ENCODE results near the gene HTR3E.
"Not testable (repeated sequence)": the region's sequence is repeated elsewhere in the genome, so short reads cannot be mapped to it uniquely, and the experiment has no call there.

HTR3E gene

DNA sequence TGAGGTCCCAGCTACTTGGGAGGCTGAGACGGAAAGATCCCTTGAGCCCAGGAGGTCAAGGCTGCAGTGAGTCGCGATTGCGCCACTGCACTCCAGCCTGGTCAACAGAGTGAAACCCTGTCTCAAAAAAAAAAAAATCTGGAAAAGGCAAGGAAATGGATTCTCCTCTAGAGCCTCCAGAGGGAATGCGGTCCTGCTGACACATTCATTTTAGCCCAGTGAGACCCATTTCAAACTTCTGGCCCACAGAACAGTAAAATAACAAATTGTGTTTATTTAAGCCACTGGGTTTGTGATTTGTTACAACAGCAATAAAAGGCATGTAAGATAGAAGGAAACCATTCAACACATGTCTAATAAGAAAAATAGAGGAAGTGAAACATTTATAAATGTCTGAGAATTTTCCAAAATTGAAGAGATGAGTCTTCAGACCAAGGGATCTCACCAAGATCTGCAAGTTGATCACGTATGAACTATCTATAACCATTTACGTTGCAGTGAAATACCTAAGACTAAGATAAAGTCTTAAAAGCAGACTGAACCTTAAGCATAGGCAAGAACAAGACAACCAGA, at the start of gene HTR3E:
Gene HTR3E (plus strand): TSS at position 254 of the 573 bp plus-strand sequence. CDS start 466 bp downstream, outside the sequence.
- Mint-ChIP-seq H3K4me1 (no peaks in the 10 kb centered on the region), H3K9me3 (peaks cover 5% of the 10 kb centered on the region), H3K36me3 (no peaks in the 10 kb centered on the region), H3K4me3 (no peak within 1 kb of the TSS), H3K27ac (no peak within 1 kb of the TSS)
- no peak for ATAC-seq
- no peak for DNase-seq (ENCODE audit: low spot score in 2 of 2)

- ATAC-seq (no peak), DNase-seq (ENCODE audit: low spot score in 2 of 2) (no peak)
- H3K4me3 Mint-ChIP-seq = no peak overlapping the region
- no peaks in the 10 kb centered on the region for H3K9me3 Mint-ChIP-seq
- no peak overlapping the region for H3K27ac Mint-ChIP-seq
- H3K36me3 Mint-ChIP-seq = no peaks in the 10 kb centered on the region
- peaks cover 6% of the 10 kb centered on the region for H3K4me1 Mint-ChIP-seq
These were observed 46.5 kb upstream of the HTR3E start for GRCh38 chr3:184050217-184050847.

DNA sequence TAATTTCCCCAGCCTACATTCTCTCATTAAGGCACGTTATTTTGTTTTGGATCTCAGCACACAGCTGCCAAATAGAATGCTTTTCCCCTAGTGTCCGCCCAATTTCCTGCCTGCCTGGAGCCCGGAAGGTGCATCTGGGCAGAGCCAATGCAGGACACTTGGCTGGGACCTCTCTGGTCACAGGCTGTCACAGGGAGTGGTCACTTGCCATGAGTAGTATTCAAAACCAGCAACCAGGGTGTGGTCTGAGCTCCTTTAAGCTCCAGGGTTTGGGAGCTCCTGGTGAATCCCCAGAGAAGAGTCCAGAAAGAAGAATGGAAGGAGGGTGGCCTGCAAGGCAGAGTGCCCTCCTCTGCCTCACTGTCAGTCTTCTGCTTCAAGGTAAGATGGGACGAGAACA, 44.1 kb upstream of the HTR3E start, which contains the start of gene HTR3C:
Gene HTR3C (plus strand): TSS at position 281 of the 400 bp plus-strand sequence. CDS start 34 bp downstream, at position 315.
- Mint-ChIP-seq H3K4me1 (peaks cover 6% of the 10 kb centered on the region), H3K27ac (no peak within 1 kb of the TSS), H3K9me3 (no peaks in the 10 kb centered on the region), H3K36me3 (no peaks in the 10 kb centered on the region), H3K4me3 (no peak within 1 kb of the TSS)
- DNase-seq (ENCODE audit: low spot score in 2 of 2) (no peak), ATAC-seq (no peak)

DNA sequence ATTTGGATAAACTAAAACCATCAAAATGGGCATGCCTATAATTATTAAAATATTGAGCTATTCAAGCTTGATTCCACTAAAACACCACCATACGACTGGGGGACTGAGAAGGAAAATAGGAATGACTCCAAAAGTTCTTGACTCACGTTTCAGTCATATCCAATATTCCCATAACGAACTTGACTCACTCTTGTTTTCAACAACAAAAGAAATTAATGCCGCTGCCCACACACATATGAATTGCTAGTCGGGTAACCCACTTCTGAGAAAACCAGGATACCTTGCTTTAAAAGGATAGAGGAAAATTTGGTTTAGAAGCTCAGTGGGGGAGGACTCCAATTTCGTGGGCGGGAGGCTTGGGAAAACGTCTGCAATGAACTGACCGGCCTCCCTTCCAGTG, 38.8 kb upstream of the HTR3E start:
- H3K27ac Mint-ChIP-seq = no peak overlapping the region
- no peaks in the 10 kb centered on the region for H3K9me3 Mint-ChIP-seq
- DNase-seq (ENCODE audit: low spot score in 2 of 2) = no peak
- no peak overlapping the region for H3K4me3 Mint-ChIP-seq
- no peaks in the 10 kb centered on the region for H3K4me1 Mint-ChIP-seq
- H3K36me3 Mint-ChIP-seq = no peaks in the 10 kb centered on the region
- ATAC-seq = no peak

GRCh38 chr3:184059424-184059823, 37.4 kb upstream of the HTR3E start:
- Mint-ChIP-seq H3K4me3 (no peak overlapping the region), H3K36me3 (no peaks in the 10 kb centered on the region), H3K27ac (no peak overlapping the region), H3K9me3 (no peaks in the 10 kb centered on the region), H3K4me1 (no peaks in the 10 kb centered on the region)
- ATAC-seq (no peak), DNase-seq (ENCODE audit: low spot score in 2 of 2) (no peak)

DNA sequence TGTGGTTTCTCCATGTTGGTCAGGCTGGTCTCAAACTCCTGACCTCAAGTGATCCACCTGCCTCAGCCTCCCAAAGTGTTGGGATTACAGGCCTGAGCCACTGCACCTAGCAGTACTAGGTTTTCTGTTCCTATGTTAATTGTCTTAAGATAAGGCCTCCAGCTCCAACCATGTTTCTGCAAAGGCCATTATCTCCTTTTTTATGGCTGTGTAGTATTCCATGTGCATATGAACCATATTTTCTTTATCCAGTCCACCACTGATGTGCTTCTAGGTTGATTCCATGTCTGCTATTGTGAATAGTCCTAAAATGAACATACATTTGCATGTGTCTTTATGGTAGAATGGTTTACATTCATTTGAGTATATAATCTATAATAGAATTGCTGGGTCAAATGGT, 34.2 kb upstream of the HTR3E start:
- Mint-ChIP-seq H3K27ac (no peak overlapping the region), H3K4me3 (no peak overlapping the region), H3K4me1 (no peaks in the 10 kb centered on the region), H3K9me3 (no peaks in the 10 kb centered on the region), H3K36me3 (no peaks in the 10 kb centered on the region)
- ATAC-seq = no peak
- DNase-seq (ENCODE audit: low spot score in 2 of 2) = no peak

DNA sequence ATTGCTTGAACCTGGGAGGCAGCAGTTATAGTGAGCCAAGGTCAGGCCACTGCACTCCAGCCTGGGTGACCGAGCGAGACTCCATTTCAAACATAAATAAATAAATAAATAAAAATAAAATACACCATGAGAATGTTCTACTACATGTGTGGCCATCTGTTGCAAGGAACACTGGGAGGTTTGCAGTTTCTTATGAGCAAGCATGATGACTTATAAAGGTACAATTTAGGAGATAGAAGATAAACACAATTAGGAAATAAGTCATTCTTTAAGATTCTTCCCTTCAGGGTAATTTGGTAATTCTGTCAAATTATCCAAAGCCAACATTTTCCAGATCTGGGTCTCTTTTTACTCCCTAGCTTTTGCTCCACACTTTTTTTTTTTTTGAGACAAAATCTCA, 30.7 kb upstream of the HTR3E start:
- Mint-ChIP-seq H3K4me3 (no peak overlapping the region), H3K9me3 (no peaks in the 10 kb centered on the region), H3K27ac (no peak overlapping the region), H3K4me1 (no peaks in the 10 kb centered on the region), H3K36me3 (no peaks in the 10 kb centered on the region)
- no peak for DNase-seq (ENCODE audit: low spot score in 2 of 2)
- no peak for ATAC-seq

DNA sequence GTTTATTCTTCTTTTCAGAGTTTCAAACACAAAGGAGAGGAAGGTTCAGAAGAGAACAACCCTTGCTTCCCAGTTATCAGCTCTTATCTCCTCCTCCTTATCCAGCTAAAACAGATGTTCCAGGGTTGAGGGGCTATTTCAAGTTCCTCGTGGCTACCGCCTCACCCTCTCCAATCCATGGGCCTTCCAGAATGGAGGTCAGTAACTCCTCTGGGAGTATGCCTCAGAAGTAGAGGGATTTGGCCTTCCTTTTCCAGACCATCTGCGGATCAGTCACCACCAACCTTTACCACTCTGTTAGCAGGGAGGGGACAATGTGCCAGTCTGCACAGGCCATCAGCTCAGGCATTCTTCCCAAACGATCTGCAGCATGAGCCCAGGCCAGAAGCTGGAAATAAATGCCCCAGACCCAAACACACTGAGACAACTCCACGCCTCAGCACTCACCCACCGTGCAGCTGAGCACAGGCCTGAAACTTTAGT, 29.2 kb upstream of the HTR3E start:
- Mint-ChIP-seq H3K9me3 (no peaks in the 10 kb centered on the region), H3K4me1 (no peaks in the 10 kb centered on the region), H3K4me3 (no peak overlapping the region), H3K27ac (no peak overlapping the region), H3K36me3 (no peaks in the 10 kb centered on the region)
- ATAC-seq = no peak
- DNase-seq (ENCODE audit: low spot score in 2 of 2) = no peak

DNA sequence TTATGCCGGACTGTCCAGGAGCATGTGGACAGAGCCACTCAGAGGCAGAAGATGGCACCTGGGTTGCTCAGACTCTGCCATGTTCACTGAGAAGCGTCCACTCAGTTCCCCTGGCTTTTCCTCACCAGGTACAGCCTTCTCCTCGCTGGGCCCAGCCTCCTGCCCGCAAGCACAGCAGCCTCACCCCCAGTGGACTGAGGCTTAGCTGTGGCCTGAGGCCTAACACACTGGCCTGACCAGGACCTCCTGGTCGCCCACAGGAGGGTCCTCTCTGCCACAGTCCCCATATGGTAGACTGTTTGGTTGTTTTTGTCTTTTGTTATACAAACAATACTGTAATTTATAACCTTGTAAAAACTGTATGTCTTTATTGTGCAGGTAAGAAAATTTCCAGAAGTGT, 28.5 kb upstream of the HTR3E start:
- ATAC-seq = no peak
- Mint-ChIP-seq H3K9me3 (no peaks in the 10 kb centered on the region), H3K4me1 (no peaks in the 10 kb centered on the region), H3K4me3 (no peak overlapping the region), H3K36me3 (no peaks in the 10 kb centered on the region), H3K27ac (no peak overlapping the region)
- no peak for DNase-seq (ENCODE audit: low spot score in 2 of 2)

GRCh38 chr3:184071142-184071541, 25.7 kb upstream of the HTR3E start:
- not testable (repeated sequence) for H3K27ac Mint-ChIP-seq; H3K9me3 Mint-ChIP-seq; ATAC-seq; H3K4me1 Mint-ChIP-seq; H3K36me3 Mint-ChIP-seq; DNase-seq (ENCODE audit: low spot score in 2 of 2); H3K4me3 Mint-ChIP-seq

GRCh38 chr3:184073621-184074020, 23.2 kb upstream of the HTR3E start:
- Mint-ChIP-seq H3K9me3 (no peaks in the 10 kb centered on the region), H3K27ac (no peak overlapping the region), H3K4me1 (no peaks in the 10 kb centered on the region), H3K36me3 (no peaks in the 10 kb centered on the region), H3K4me3 (no peak overlapping the region)
- ATAC-seq (no peak), DNase-seq (ENCODE audit: low spot score in 2 of 2) (no peak)

DNA sequence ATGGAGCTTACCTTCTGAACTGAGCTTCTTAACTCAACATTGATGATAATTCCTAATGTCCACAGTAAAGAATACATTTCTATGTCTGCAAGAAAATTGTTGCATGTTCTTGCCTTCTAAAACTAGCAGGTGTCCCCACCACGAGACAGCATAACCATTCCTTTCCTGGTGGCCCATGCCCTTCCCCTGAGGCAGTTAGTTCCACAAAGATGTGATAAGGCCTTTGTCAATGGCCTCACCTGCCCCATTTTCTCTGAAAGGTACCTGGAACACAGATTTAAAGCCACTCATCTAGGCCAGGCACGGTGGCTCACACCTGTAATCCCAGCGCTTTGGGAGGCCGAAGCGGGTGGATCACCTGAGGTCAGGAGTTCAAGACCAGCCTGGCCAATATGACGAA, 21.0 kb upstream of the HTR3E start:
- DNase-seq (ENCODE audit: low spot score in 2 of 2) (no peak), ATAC-seq (no peak)
- Mint-ChIP-seq H3K4me3 (no peak overlapping the region), H3K4me1 (no peaks in the 10 kb centered on the region), H3K27ac (no peak overlapping the region), H3K36me3 (no peaks in the 10 kb centered on the region), H3K9me3 (no peaks in the 10 kb centered on the region)

- Mint-ChIP-seq H3K27ac (no peak overlapping the region), H3K36me3 (no peaks in the 10 kb centered on the region), H3K4me3 (no peak overlapping the region), H3K9me3 (no peaks in the 10 kb centered on the region), H3K4me1 (no peaks in the 10 kb centered on the region)
- ATAC-seq (no peak), DNase-seq (ENCODE audit: low spot score in 2 of 2) (no peak)
These were observed 19.0 kb upstream of the HTR3E start for GRCh38 chr3:184077881-184078280.

DNA sequence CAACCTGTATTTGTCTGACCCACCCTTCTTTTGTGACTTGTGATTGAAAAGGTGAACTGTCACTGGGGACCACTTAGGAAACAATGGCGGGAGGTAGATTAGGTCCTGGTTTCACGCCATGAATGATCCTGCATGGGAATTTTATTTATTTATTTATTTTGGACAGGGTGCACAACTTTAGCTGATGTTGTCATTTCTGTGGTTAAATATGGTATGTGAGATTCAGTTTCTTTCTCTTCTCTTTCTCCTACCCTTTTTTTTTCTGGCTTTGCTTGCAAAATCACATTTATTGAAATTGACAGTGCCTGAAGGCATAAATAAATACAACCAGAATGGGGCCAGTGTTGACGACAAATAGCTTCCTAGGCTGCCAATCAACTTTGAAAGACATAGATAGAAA, 18.0 kb upstream of the HTR3E start:
- ATAC-seq (no peak), DNase-seq (ENCODE audit: low spot score in 2 of 2) (no peak)
- Mint-ChIP-seq H3K4me3 (no peak overlapping the region), H3K9me3 (no peaks in the 10 kb centered on the region), H3K27ac (no peak overlapping the region), H3K36me3 (no peaks in the 10 kb centered on the region), H3K4me1 (no peaks in the 10 kb centered on the region)

- Mint-ChIP-seq H3K4me3 (no peak overlapping the region), H3K27ac (no peak overlapping the region), H3K9me3 (peaks cover 9% of the 10 kb centered on the region), H3K36me3 (no peaks in the 10 kb centered on the region), H3K4me1 (peaks cover 6% of the 10 kb centered on the region)
- DNase-seq (ENCODE audit: low spot score in 2 of 2) (no peak), ATAC-seq (no peak)
These were observed 15.6 kb upstream of the HTR3E start for GRCh38 chr3:184081116-184081830.

DNA sequence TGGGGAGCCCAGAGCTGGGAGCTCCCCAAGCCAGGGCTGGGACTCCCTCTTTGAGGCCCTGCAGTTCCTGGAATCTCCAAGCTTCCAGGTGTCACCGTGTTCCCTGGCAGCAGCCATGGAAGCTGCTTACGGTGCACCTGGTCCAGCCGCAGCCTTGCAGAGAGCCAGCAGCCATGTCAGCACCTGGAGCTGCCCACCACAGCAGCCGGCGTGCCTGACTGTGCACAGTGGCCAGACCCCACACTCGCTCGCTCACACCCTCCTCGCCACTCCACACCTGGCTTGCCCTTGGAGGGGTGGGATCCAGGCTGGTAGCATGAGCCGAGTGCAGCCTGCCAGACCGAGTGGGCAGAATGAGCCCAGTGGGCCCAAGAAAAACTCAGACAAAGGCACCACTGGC, 14.8 kb upstream of the HTR3E start:
- ATAC-seq = no peak
- DNase-seq (ENCODE audit: low spot score in 2 of 2) = no peak
- Mint-ChIP-seq H3K4me3 (no peak overlapping the region), H3K27ac (no peak overlapping the region), H3K36me3 (no peaks in the 10 kb centered on the region), H3K4me1 (peaks cover 6% of the 10 kb centered on the region), H3K9me3 (peaks cover 9% of the 10 kb centered on the region)
